Body of pancreas (tissue), 4 donors: Measurements from ENCODE around the gene MYZAP.

Experiments
- POLR2A ChIP-seq, 3 donors: fragments of 450-650 bp; IDR thresholded peaks; one replicate each; pipeline ENCODE4 v1.6.1; 2016; ENCODE audit warnings: antibody characterized with exemption in 3 of 3, mild to moderate bottlenecking in 2 of 3
- TF ChIP-seq, protein P1 (sequence below), 7 experiments: fragments of 450-650 bp in 4 of 7; fragments of 200-600 bp in 3 of 7; sonication (generic) in 3 of 7; IDR thresholded peaks; one replicate each; pipeline ENCODE4 v1.5.1; 2016 to 2019; ENCODE audit warnings: antibody characterized with exemption in 7 of 7

DNA sequence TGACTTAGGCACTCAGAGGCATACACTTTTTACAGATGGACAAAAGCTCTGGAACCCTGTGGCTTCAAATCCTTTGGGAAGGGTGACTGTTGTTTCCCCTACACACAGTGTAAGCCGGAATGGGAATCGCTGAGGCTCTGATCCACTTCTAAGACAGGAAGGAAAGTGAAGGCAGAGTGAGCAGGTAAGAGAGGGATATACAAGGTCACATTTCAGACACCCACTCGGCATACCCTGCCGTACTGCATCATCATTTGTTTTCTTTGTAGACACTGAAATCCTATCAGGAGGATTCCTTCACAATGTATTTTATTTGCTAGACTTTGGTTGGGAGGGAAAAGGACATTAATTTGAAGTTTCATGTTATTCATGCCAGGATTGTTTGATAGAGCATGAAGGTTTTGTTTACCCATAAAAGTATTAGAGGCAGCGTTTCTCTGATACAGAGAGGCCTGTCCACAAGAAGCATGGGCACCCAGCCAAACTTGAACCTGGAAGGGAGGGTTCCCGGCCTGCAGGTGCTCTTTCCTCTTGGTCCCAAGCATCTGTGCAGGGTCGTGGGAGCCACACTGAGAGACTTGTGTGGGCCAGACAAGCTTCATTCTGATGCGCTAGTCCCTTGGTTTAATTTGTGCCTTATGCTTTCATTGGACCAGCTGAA, 92.9 kb downstream of the MYZAP start:
- TF ChIP-seq, protein P1, sequence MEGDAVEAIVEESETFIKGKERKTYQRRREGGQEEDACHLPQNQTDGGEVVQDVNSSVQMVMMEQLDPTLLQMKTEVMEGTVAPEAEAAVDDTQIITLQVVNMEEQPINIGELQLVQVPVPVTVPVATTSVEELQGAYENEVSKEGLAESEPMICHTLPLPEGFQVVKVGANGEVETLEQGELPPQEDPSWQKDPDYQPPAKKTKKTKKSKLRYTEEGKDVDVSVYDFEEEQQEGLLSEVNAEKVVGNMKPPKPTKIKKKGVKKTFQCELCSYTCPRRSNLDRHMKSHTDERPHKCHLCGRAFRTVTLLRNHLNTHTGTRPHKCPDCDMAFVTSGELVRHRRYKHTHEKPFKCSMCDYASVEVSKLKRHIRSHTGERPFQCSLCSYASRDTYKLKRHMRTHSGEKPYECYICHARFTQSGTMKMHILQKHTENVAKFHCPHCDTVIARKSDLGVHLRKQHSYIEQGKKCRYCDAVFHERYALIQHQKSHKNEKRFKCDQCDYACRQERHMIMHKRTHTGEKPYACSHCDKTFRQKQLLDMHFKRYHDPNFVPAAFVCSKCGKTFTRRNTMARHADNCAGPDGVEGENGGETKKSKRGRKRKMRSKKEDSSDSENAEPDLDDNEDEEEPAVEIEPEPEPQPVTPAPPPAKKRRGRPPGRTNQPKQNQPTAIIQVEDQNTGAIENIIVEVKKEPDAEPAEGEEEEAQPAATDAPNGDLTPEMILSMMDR (IDR thresholded peaks at IDR 0.05), result no peak
- no peak for TF ChIP-seq POLR2A (IDR thresholded peaks at IDR 0.05)
